K562 (cell line): ENCODE data around the gene UGT1A10. TPM values are rescaled to one million over a fixed set of nuclear protein-coding genes. Genes with fewer than 3 reads are reported as not detected.

Source experiments
- ATAC-seq: fragments of 200-7000 bp; cut with Tn5 transposase; 3 replicates; pipeline ENCODE4 v1.9.1; 2020; ENCODE audit warnings: moderate library complexity
- BruUV-seq: library from RNA; stranded (reverse); fragments of 400-500 nt; replicated peaks from 2 replicates; lab custom pipeline; 2021; lab: Mats Ljungman, UMichigan
- CTCF ChIA-PET: fragments of 300-600 bp; formaldehyde crosslinking; extraction: SDS; loops from one replicate; lab custom pipeline; 2021; ENCODE audit warnings: low intra/inter-chr PET ratio; lab: Yijun Ruan, JAX
- POLR2A ChIA-PET: fragments of 300-600, 350-650 bp; sonication (Branson Sonifier 250); formaldehyde crosslinking; extraction: SDS; loops from one replicate; lab custom pipeline; 2021; ENCODE audit warnings: antibody characterized with exemption, inconsistent platforms; lab: Yijun Ruan, JAX
- DNase-seq, 4 experiments: peaks; one replicate each; pipeline versions ENCODE4 v3.0.0 to v3.0.0-alpha.2; 2011 to 2018; ENCODE audit warnings: low spot score in 3 of 4, mixed read lengths in 3 of 4; ENCODE audit errors: extremely low read depth in 1 of 4
- FAIRE-seq: peaks from 2 replicates; lab custom pipeline; 2011; peaks lifted over from hg19 to GRCh38; lab: Jason Lieb, UNC
- H2AFZ ChIP-seq: 2 replicates; pipeline ENCODE4 v1.6.0; 2011; ENCODE audit warnings: low read depth, low read length, control low read depth, inconsistent platforms
- H3K27ac ChIP-seq: fragments of 200-600 bp; 3 replicates; pipeline ENCODE4 v1.8.0; 2011; ENCODE audit warnings: low read depth, mild to moderate bottlenecking, control low read depth, inconsistent platforms, low read length, moderate library complexity, mixed read lengths; ENCODE audit errors: extremely low read depth
- H3K27me3 ChIP-seq, 2 experiments: fragments of 300-600 bp in 1 of 2; 2 replicates in 1 of 2; 3 replicates in 1 of 2; pipeline versions ENCODE4 v1.6.0 to v1.8.0; 2011; ENCODE audit warnings: inconsistent platforms in 2 of 2, low read length in 2 of 2, mild to moderate bottlenecking in 1 of 2, mixed read lengths in 1 of 2, moderate library complexity in 1 of 2; ENCODE audit not compliant: control insufficient read depth in 2 of 2, insufficient read depth in 2 of 2
- H3K36me3 ChIP-seq: fragments of 300-600 bp; 3 replicates; pipeline ENCODE4 v1.8.0; 2011; ENCODE audit warnings: mild to moderate bottlenecking, low read length, inconsistent platforms; ENCODE audit not compliant: control insufficient read depth, insufficient read depth
- H3K4me1 ChIP-seq, 2 experiments: fragments of 200-600 bp in 1 of 2; replicated peaks in 1 of 2; 2 replicates in 1 of 2; 3 replicates in 1 of 2; pipeline versions ENCODE4 v1.5.1 to v1.8.0; 2011; ENCODE audit warnings: inconsistent platforms in 2 of 2, low read length in 2 of 2, mild to moderate bottlenecking in 1 of 2, mixed read lengths in 1 of 2, moderate library complexity in 1 of 2; ENCODE audit not compliant: control insufficient read depth in 2 of 2, insufficient read depth in 2 of 2
- H3K4me2 ChIP-seq: 2 replicates; pipeline ENCODE4 v1.6.1; 2011; ENCODE audit warnings: low read length, control low read depth, inconsistent platforms, mixed read lengths; ENCODE audit not compliant: insufficient read depth
- H3K4me3 ChIP-seq: fragments of 200-600 bp; sonication (generic), shearing (Covaris generic); 2 replicates; pipeline ENCODE4 v1.5.1; 2016; ENCODE audit warnings: control low read depth, inconsistent platforms
- H3K79me2 ChIP-seq: fragments of 200-600 bp; 3 replicates; pipeline ENCODE4 v1.8.0; 2011; ENCODE audit warnings: low read length, inconsistent platforms; ENCODE audit not compliant: control insufficient read depth, insufficient read depth
- H3K9ac ChIP-seq, 2 experiments: 2 replicates each; pipeline versions ENCODE4 v1.6.0 to v1.6.1; 2011; ENCODE audit warnings: low read depth in 2 of 2, low read length in 2 of 2, control low read depth in 1 of 2, inconsistent platforms in 1 of 2, mild to moderate bottlenecking in 1 of 2, mixed read lengths in 1 of 2; ENCODE audit not compliant: insufficient read depth in 1 of 2
- H3K9me1 ChIP-seq: one replicate; pipeline ENCODE4 v1.6.0; 2011; ENCODE audit warnings: inconsistent platforms, mild to moderate bottlenecking, low read length, moderate library complexity; ENCODE audit not compliant: control insufficient read depth, insufficient read depth
- H3K9me3 ChIP-seq: replicated peaks from 2 replicates; pipeline ENCODE4 v1.5.1; 2011; ENCODE audit warnings: low read depth, low read length, inconsistent platforms; ENCODE audit not compliant: control insufficient read depth, insufficient read depth
- H4K20me1 ChIP-seq: replicated peaks from 2 replicates; pipeline ENCODE4 v1.6.1; 2011; ENCODE audit warnings: low read length, inconsistent platforms, mixed read lengths; ENCODE audit not compliant: control insufficient read depth, insufficient read depth
- CEBPZ ChIP-seq: fragments of 150-350 bp; IDR thresholded peaks from 2 replicates; pipeline ENCODE4 v1.6.1; 2014; ENCODE audit warnings: low read depth, mild to moderate bottlenecking, low read length, borderline replicate concordance
- MEF2D ChIP-seq: conservative IDR thresholded peaks from 2 replicates; pipeline ENCODE4 v1.6.1; 2016; ENCODE audit warnings: low read depth, missing genetic modification characterization, missing compliant biosample characterization
- RAD21 ChIP-seq, 2 experiments: fragments of 250-450 bp in 1 of 2; fragments of 450-650 bp in 1 of 2; sonication (Bioruptor Pico) in 1 of 2; formaldehyde crosslinking in 1 of 2; IDR thresholded peaks in 1 of 2; conservative IDR thresholded peaks in 1 of 2; 2 replicates each; pipeline versions ENCODE4 v1.4.0 to v1.8.0; 2020 to 2022; ENCODE audit warnings: mild to moderate bottlenecking in 2 of 2, moderate library complexity in 1 of 2
- WHSC1 ChIP-seq: IDR thresholded peaks from one replicate; pipeline ENCODE4 v1.6.1; 2012; ENCODE audit warnings: low read length, control low read depth, inconsistent platforms
- WGBS: fragments of 100-300 bp; shearing (Covaris generic); methylation state at CpG from one replicate; pipeline ENCODE4 v1.1.6; 2016; ENCODE audit warnings: low coverage, mixed read lengths; ENCODE audit not compliant: insufficient coverage; ENCODE audit errors: missing lambda C conversion rate; 5-methylcytosine and 5-hydroxymethylcytosine counted together
- in situ Hi-C: fragments of 300-500 bp; cut with MboI; formaldehyde crosslinking; loops from 4 replicates; pipeline ENCODE4 v1.15.0; 2018; ENCODE audit warnings: inconsistent platforms, mixed read lengths
- intact Hi-C: fragments of 100-400 bp; cut with micrococcal nuclease; formaldehyde crosslinking; loops from 2 replicates; pipeline ENCODE4 v1.14.2; 2022
- polyA plus RNA-seq, 8 experiments: library from polyadenylated mRNA; depleted of rRNA in 4 of 8; stranded (reverse) in 5 of 8; unstranded in 3 of 8; fragments of >200 nt; fragmentation: Nextera tagmentation in 2 of 8; fragmentation: Illumina TruSeq in 1 of 8; extraction: Ambion mirVana in 2 of 8; extraction: Trizol in 1 of 8; gene quantifications; 2 replicates each; pipeline versions ENCODE4 v1.2.1 to v1.2.3, GENCODE V29; 2011 to 2014; ENCODE audit warnings: inconsistent platforms in 1 of 8, missing spikeins in 1 of 8
- total RNA-seq, 7 experiments: library from RNA; depleted of rRNA in 6 of 7; stranded (reverse); fragments of >200 nt in 6 of 7; fragmentation: Illumina TruSeq in 2 of 7; extraction: Trizol in 2 of 7; gene quantifications; 2 replicates each; pipeline versions ENCODE4 v1.2.1 to v1.2.3, GENCODE V29; 2011 to 2021; ENCODE audit warnings: low replicate concordance in 1 of 7

The UGT1A10 gene
- total and polyA plus RNA-seq, 9 of the 15 experiments (the other 6 are each of a cell fraction or from before 2014, with no cell fraction given): not detected

GRCh38 chr2:233689501-233689900, 53.3 kb downstream of the UGT1A10 start:
- no peaks in the 10 kb centered on the region for H3K9me1 ChIP-seq
- 3% methylated on average over 3 of the region's 3 CpGs for WGBS
- ATAC-seq (no peak), DNase-seq (no peak), FAIRE-seq (no peak)
- BruUV-seq: no TSS peak
- no peak overlapping the region for H3K4me3 ChIP-seq
- POLR2A ChIA-PET: no interaction called here
- no peaks in the 10 kb centered on the region for H3K79me2 ChIP-seq
- CTCF ChIA-PET: no interaction called here
- in situ Hi-C loops (no loop called here), intact Hi-C loops (no loop called here)
- no peak for TF ChIP-seq WHSC1
- TF ChIP-seq CEBPZ: no peak
- TF ChIP-seq RAD21 (CRISPR knock-in tag; conservative IDR thresholded peaks at IDR 0.05 in 1 of 2, IDR thresholded peaks at IDR 0.05 in 1 of 2): no peak
- TF ChIP-seq MEF2D: no peak
- H4K20me1 ChIP-seq: no peaks in the 10 kb centered on the region; the same call in 1 of the 2 replicates
- no peak overlapping the region for H3K4me2 ChIP-seq
- H3K9me3 ChIP-seq: no peaks in the 10 kb centered on the region
- H2AFZ ChIP-seq: no peak overlapping the region
- no peak overlapping the region for H3K9ac ChIP-seq
- no peak overlapping the region for H3K27ac ChIP-seq
- H3K4me1 ChIP-seq: no peaks in the 10 kb centered on the region
- H3K27me3 ChIP-seq: peaks cover 0 to 8% of the 10 kb centered on the region in 2 experiments; a peak in 3 of 5 replicates
- no peaks in the 10 kb centered on the region for H3K36me3 ChIP-seq
